ENCODE results near the gene BRCA1.
"Not testable (repeated sequence)": the region's sequence is repeated elsewhere in the genome, so short reads cannot be mapped to it uniquely, and the experiment has no call there.

The BRCA1 gene

GRCh38 chr17:43068570-43069367 is 56.4 kb downstream of the BRCA1 start:
- DNase-seq: no peak

GRCh38 chr17:43062984-43063638 is 62.1 kb downstream of the BRCA1 start:
- no peak for DNase-seq

- no peak for DNase-seq
Measured at GRCh38 chr17:43056051-43056450, 69.1 kb downstream of the BRCA1 start.

GRCh38 chr17:43053008-43053407 is 72.2 kb downstream of the BRCA1 start:
- DNase-seq: not testable (repeated sequence)

GRCh38 chr17:43051969-43052368 is 73.2 kb downstream of the BRCA1 start:
- DNase-seq: no peak

GRCh38 chr17:43044024-43044423 is 81.1 kb downstream of the BRCA1 start:
- DNase-seq: no peak

- no peak for DNase-seq
Measured at GRCh38 chr17:43043307-43043706, 81.9 kb downstream of the BRCA1 start.

GRCh38 chr17:43042025-43042628 is 83.0 kb downstream of the BRCA1 start:
- no peak for DNase-seq

GRCh38 chr17:43040655-43041054 is 84.5 kb downstream of the BRCA1 start:
- DNase-seq: no peak

GRCh38 chr17:43039646-43040045 is 85.5 kb downstream of the BRCA1 start:
- DNase-seq: no peak

GRCh38 chr17:43034894-43035293 is 90.3 kb downstream of the BRCA1 start:
- DNase-seq: no peak

GRCh38 chr17:43033948-43034881 is 90.9 kb downstream of the BRCA1 start:
- no peak for DNase-seq

- DNase-seq: no peak
Measured at GRCh38 chr17:43031666-43032065, 93.5 kb downstream of the BRCA1 start.

- DNase-seq: no peak
Measured at GRCh38 chr17:43030137-43030767, 94.9 kb downstream of the BRCA1 start.

- no peak for DNase-seq
Measured at GRCh38 chr17:43028221-43028861, 96.8 kb downstream of the BRCA1 start.

GRCh38 chr17:43027091-43028032 is 97.8 kb downstream of the BRCA1 start:
- DNase-seq: no peak

GRCh38 chr17:43026595-43026994 is 98.6 kb downstream of the BRCA1 start:
- DNase-seq: no peak

- DNase-seq: no peak
Measured at GRCh38 chr17:43025766-43026537, 99.2 kb downstream of the BRCA1 start.

- no peak for DNase-seq
Measured at GRCh38 chr17:43025290-43025657, 99.9 kb downstream of the BRCA1 start.
